HepG2 (cell line): ENCODE results near the gene RPEL1. TPM values are rescaled to one million over a fixed set of nuclear protein-coding genes. Genes with fewer than 3 reads are reported as not detected.

Experiments used
- ATAC-seq: fragments of 200-7000 bp; cut with Tn5 transposase; 3 replicates; pipeline ENCODE4 v1.9.1; 2020; ENCODE audit warnings: mild to moderate bottlenecking, moderate library complexity
- BruUV-seq: library from RNA; stranded (reverse); fragments of 400-500 nt; replicated peaks from 2 replicates; lab custom pipeline; 2021; lab: Mats Ljungman, UMichigan
- CTCF ChIA-PET: fragments of 300-600 bp; formaldehyde crosslinking; extraction: SDS; loops from one replicate; lab custom pipeline; 2021; ENCODE audit warnings: low total read pairs, inconsistent platforms, low intra/inter-chr PET ratio; lab: Yijun Ruan, JAX
- POLR2A ChIA-PET: fragments of 350-600 bp; sonication (Branson Sonifier 250); formaldehyde crosslinking; loops from one replicate; lab custom pipeline; 2020; ENCODE audit warnings: antibody characterized with exemption, inconsistent platforms; lab: Yijun Ruan, JAX
- DNase-seq: peaks from one replicate; pipeline ENCODE4 v3.0.0-alpha.2; 2015; ENCODE audit warnings: low spot score
- FAIRE-seq: peaks from 3 replicates; lab custom pipeline; 2011; peaks lifted over from hg19 to GRCh38; lab: Jason Lieb, UNC
- H2AFZ ChIP-seq: one replicate; pipeline ENCODE4 v1.6.1; 2011; ENCODE audit warnings: low read length, inconsistent platforms
- H3K27ac ChIP-seq: fragments of 300-600 bp; 3 replicates; pipeline ENCODE4 v1.8.0; 2011; ENCODE audit warnings: mixed run types, mild to moderate bottlenecking, mixed read lengths, low read length, inconsistent platforms; ENCODE audit not compliant: insufficient read depth; ENCODE audit errors: extremely low read length
- H3K27me3 ChIP-seq, 2 experiments: fragments of 200-600 bp in 1 of 2; 2 replicates in 1 of 2; 3 replicates in 1 of 2; pipeline versions ENCODE4 v1.6.0 to v1.8.0; 2011; ENCODE audit warnings: low read length in 2 of 2, mild to moderate bottlenecking in 2 of 2, moderate library complexity in 2 of 2, inconsistent platforms in 1 of 2; ENCODE audit not compliant: insufficient read depth in 2 of 2, control insufficient read depth in 1 of 2
- H3K36me3 ChIP-seq, 2 experiments: fragments of 200-600 bp in 1 of 2; replicated peaks in 1 of 2; 2 replicates in 1 of 2; 3 replicates in 1 of 2; pipeline versions ENCODE4 v1.5.1 to v1.8.0; 2011; ENCODE audit warnings: low read length in 2 of 2, inconsistent platforms in 1 of 2; ENCODE audit not compliant: insufficient read depth in 2 of 2, control insufficient read depth in 1 of 2
- H3K4me1 ChIP-seq: 2 replicates; pipeline ENCODE4 v1.5.1; 2012; ENCODE audit warnings: low read length, inconsistent platforms; ENCODE audit not compliant: insufficient read depth
- H3K4me2 ChIP-seq: 2 replicates; pipeline ENCODE4 v1.6.0; 2011; ENCODE audit warnings: low read depth, low read length, inconsistent platforms
- H3K4me3 ChIP-seq, 3 experiments: fragments of 200-600 bp in 1 of 3; sonication (generic), shearing (Covaris generic) in 1 of 3; replicated peaks in 1 of 3; 2 replicates each; pipeline ENCODE4 v1.5.1; 2011 to 2016; ENCODE audit warnings: low read length in 3 of 3, inconsistent platforms in 2 of 3, low read depth in 2 of 3, mild to moderate bottlenecking in 2 of 3, control low read depth in 1 of 3, mixed read lengths in 1 of 3; ENCODE audit not compliant: insufficient read depth in 1 of 3
- H3K79me2 ChIP-seq: one replicate; pipeline ENCODE4 v1.6.1; 2011; ENCODE audit warnings: low read length, inconsistent platforms; ENCODE audit not compliant: insufficient read depth
- H3K9ac ChIP-seq: 2 replicates; pipeline ENCODE4 v1.6.0; 2011; ENCODE audit warnings: mild to moderate bottlenecking, low read depth, low read length, inconsistent platforms; ENCODE audit not compliant: insufficient read depth
- H3K9me3 ChIP-seq: 2 replicates; pipeline ENCODE4 v1.5.1; 2012; ENCODE audit warnings: mild to moderate bottlenecking, low read length
- H4K20me1 ChIP-seq: 2 replicates; pipeline ENCODE4 v1.6.0; 2011; ENCODE audit warnings: inconsistent platforms, mild to moderate bottlenecking, low read length, moderate library complexity; ENCODE audit not compliant: insufficient read depth
- HNF4A ChIP-seq: sonication (generic); formaldehyde crosslinking; IDR thresholded peaks from 2 replicates; pipeline ENCODE4 v1.4.0; 2020; ENCODE audit warnings: missing genetic modification reagents
- PCBP1 ChIP-seq: fragments of 200-400 bp; formaldehyde crosslinking; IDR thresholded peaks from 2 replicates; pipeline ENCODE4 v1.6.1; 2017; ENCODE audit warnings: mild to moderate bottlenecking, low read depth, low read length, borderline replicate concordance
- RORA ChIP-seq: sonication (generic); formaldehyde crosslinking; IDR thresholded peaks from 2 replicates; pipeline ENCODE4 v1.5.0; 2020; ENCODE audit warnings: mild to moderate bottlenecking, missing genetic modification reagents, moderate library complexity
- SALL2 ChIP-seq: sonication (generic); formaldehyde crosslinking; IDR thresholded peaks from 2 replicates; pipeline ENCODE4 v1.8.1; 2023; ENCODE audit warnings: mild to moderate bottlenecking, missing genetic modification reagents, inconsistent platforms
- TMF1 ChIP-seq: sonication (generic); formaldehyde crosslinking; IDR thresholded peaks from 2 replicates; pipeline ENCODE4 v1.8.1; 2022; ENCODE audit warnings: low read depth, missing genetic modification reagents
- TP53 ChIP-seq: sonication (generic); formaldehyde crosslinking; conservative IDR thresholded peaks from 2 replicates; pipeline ENCODE4 v1.4.0; 2020; ENCODE audit warnings: missing genetic modification reagents
- XBP1 ChIP-seq: sonication (generic); formaldehyde crosslinking; IDR thresholded peaks from 2 replicates; pipeline ENCODE4 v1.5.0; 2020; ENCODE audit warnings: missing genetic modification reagents
- ZBTB21 ChIP-seq: sonication (generic); formaldehyde crosslinking; IDR thresholded peaks from 2 replicates; pipeline ENCODE4 v1.4.0; 2020; ENCODE audit warnings: missing genetic modification reagents
- ZNF350 ChIP-seq: sonication (generic); formaldehyde crosslinking; IDR thresholded peaks from 2 replicates; pipeline ENCODE4 v1.4.0; 2020; ENCODE audit warnings: mild to moderate bottlenecking, low read depth, missing genetic modification reagents, borderline replicate concordance
- ZNF496 ChIP-seq: sonication (generic); formaldehyde crosslinking; IDR thresholded peaks from 2 replicates; pipeline ENCODE4 v1.8.1; 2023; ENCODE audit warnings: mild to moderate bottlenecking, moderate library complexity, missing genetic modification reagents; ENCODE audit not compliant: insufficient replicate concordance
- ZNF562 ChIP-seq: sonication (generic); formaldehyde crosslinking; IDR thresholded peaks from 2 replicates; pipeline ENCODE4 v1.8.0; 2022; ENCODE audit warnings: missing genetic modification reagents, borderline replicate concordance
- ZNF589 ChIP-seq: sonication (generic); formaldehyde crosslinking; conservative IDR thresholded peaks from 2 replicates; pipeline ENCODE4 v1.8.0; 2022; ENCODE audit warnings: mild to moderate bottlenecking, moderate library complexity, missing genetic modification reagents
- ZNF749 ChIP-seq: sonication (generic); formaldehyde crosslinking; IDR thresholded peaks from 2 replicates; pipeline ENCODE4 v1.8.0; 2022; ENCODE audit warnings: mild to moderate bottlenecking, missing genetic modification reagents, moderate library complexity, borderline replicate concordance
- WGBS: methylation state at CpG from one replicate; pipeline ENCODE4 v1.1.6; 2017; ENCODE audit warnings: low lambda C conversion rate; 5-methylcytosine and 5-hydroxymethylcytosine counted together
- in situ Hi-C: cut with HindIII; loops from 2 replicates; pipeline ENCODE4 v1.10.0; 2017; ENCODE audit warnings: low pct_unique_long_range_greater_than_20kb; ENCODE audit not compliant: extremely low pct_ligation_motif_present
- intact Hi-C: fragments of 100-400 bp; cut with micrococcal nuclease; formaldehyde crosslinking; loops from one replicate; pipeline ENCODE4 v1.10.0; 2022; ENCODE audit not compliant: unreplicated experiment
- polyA plus RNA-seq, 8 experiments: library from polyadenylated mRNA; depleted of rRNA in 3 of 8; stranded (reverse) in 7 of 8; unstranded in 1 of 8; fragments of >200 nt; fragmentation: Illumina TruSeq in 4 of 8; extraction: Trizol in 4 of 8; gene quantifications; 2 replicates each; pipeline versions ENCODE4 v1.2.1 to v1.2.3, GENCODE V29; 2011 to 2016; ENCODE audit warnings: low read depth in 4 of 8, missing spikeins in 1 of 8, mixed read lengths in 1 of 8; ENCODE audit not compliant: insufficient read depth in 1 of 8
- total RNA-seq, 5 experiments: library from RNA; depleted of rRNA; stranded (reverse); fragments of >200 nt; fragmentation: Illumina TruSeq; extraction: Trizol; gene quantifications; 2 replicates each; pipeline ENCODE4 v1.2.3, GENCODE V29; 2016; ENCODE audit warnings: low read depth in 1 of 5

Gene RPEL1
- total and polyA plus RNA-seq, 2 of the 13 experiments (the other 11 are each of a cell fraction or from before 2014, with no cell fraction given), result 0.04 to 0.07 TPM

DNA sequence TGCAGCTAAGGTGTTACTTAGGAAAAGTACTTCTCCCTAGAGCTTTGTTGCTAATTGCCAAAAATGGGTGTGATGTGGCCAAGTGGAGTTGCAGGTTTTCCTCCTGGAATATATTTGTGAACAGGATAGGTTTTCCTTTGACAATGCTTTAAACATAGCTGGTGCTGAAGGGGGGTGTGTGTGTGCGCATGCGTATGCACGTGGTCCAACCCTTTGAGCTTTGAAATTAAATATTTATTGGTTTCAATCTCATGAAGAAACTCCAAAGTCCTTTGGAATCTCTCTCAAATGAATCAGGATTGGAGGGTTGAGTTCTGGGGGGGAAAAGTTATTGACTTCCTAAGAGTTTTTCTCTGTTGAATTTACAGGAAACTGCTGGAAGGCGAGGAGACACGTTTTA lies 42.3 kb downstream of the RPEL1 start:
- ATAC-seq (no peak), FAIRE-seq (no peak), DNase-seq (no peak)
- Histone ChIP-seq H3K36me3 (no peaks in the 10 kb centered on the region), H3K27ac (no peak overlapping the region), H2AFZ (no peak overlapping the region), H3K27me3 (peaks cover 1 to 15% of the 10 kb centered on the region in 2 experiments; a peak in 2 of 5 replicates), H3K9ac (no peak overlapping the region), H3K9me3 (no peaks in the 10 kb centered on the region)
- BruUV-seq, result no TSS peak
- CTCF ChIA-PET, result no interaction called here
- TF ChIP-seq ZNF496 (CRISPR knock-in tag) (no peak), ZBTB21 (CRISPR knock-in tag) (no peak), ZNF589 (CRISPR knock-in tag) (no peak), TMF1 (CRISPR knock-in tag) (no peak), ZNF350 (CRISPR knock-in tag) (no peak), RORA (CRISPR knock-in tag) (no peak), TP53 (CRISPR knock-in tag) (no peak), ZNF749 (CRISPR knock-in tag) (no peak), PCBP1 (no peak), SALL2 (CRISPR knock-in tag) (no peak)
- TF ChIP-seq, all 625 proteins: peak for 0
- H3K4me2 ChIP-seq, result no peak overlapping the region
- 23% methylated on average over 5 of the region's 5 CpGs for WGBS
- peaks cover 15% of the 10 kb centered on the region for H3K4me1 ChIP-seq
- POLR2A ChIA-PET, result no interaction called here
- no peak overlapping the region for H3K4me3 ChIP-seq
- in situ Hi-C loops, result no loop called here
- no peaks in the 10 kb centered on the region for H3K79me2 ChIP-seq
- no peaks in the 10 kb centered on the region for H4K20me1 ChIP-seq
- intact Hi-C loops, result no loop called here

DNA sequence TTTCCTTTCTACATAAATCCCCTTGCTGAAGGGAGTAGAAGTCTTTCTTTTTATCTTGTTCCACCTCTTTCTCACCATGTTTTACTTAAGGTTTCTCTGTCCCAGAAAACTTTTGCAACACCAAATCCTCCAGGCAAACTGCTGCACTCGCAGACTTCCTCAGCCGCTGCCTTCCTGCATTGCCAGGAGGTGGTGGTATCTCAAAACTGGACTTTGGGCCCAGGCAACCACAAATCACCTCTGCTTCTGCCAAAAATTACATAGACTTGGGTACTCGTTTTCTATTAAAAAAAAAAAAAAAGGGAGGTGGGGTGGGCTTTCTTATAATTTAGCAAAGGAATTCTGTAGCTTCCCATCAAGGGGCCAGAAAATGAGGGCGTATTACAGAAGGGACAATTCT lies 45.9 kb downstream of the RPEL1 start:
- peak; percentile 11; the same call in 1 of the 2 replicates for TF ChIP-seq HNF4A
- TF ChIP-seq XBP1 (CRISPR knock-in tag), result no peak
- no peak for TF ChIP-seq ZNF562 (CRISPR knock-in tag)
- no peaks in the 10 kb centered on the region for H3K79me2 ChIP-seq
- no peak overlapping the region for H2AFZ ChIP-seq
- intact Hi-C loops (no loop called here), in situ Hi-C loops (no loop called here)
- H3K27ac ChIP-seq, result no peak overlapping the region
- DNase-seq, result no peak
- no peaks in the 10 kb centered on the region for H3K36me3 ChIP-seq
- WGBS, result 32% methylated on average over 4 of the region's 4 CpGs
- H3K9ac ChIP-seq, result no peak overlapping the region
- POLR2A ChIA-PET, result no interaction called here
- no TSS peak for BruUV-seq
- no peaks in the 10 kb centered on the region for H4K20me1 ChIP-seq
- H3K4me1 ChIP-seq, result peaks cover 15% of the 10 kb centered on the region
- ATAC-seq, result no peak
- peaks cover 1 to 14% of the 10 kb centered on the region in 2 experiments; a peak in 2 of 5 replicates for H3K27me3 ChIP-seq
- FAIRE-seq, result no peak
- H3K4me3 ChIP-seq, result no peak overlapping the region
- H3K9me3 ChIP-seq, result no peaks in the 10 kb centered on the region
- no peak overlapping the region for H3K4me2 ChIP-seq
- CTCF ChIA-PET, result no interaction called here
